GM18517 (cell line): ENCODE data around the gene SCN8A.

Experiments used
- ATAC-seq: cut with Tn5 transposase; IDR thresholded peaks from one replicate; pipeline ENCODE4 v1.9.1; 2021; ENCODE audit warnings: mild to moderate bottlenecking, moderate library complexity; ENCODE audit not compliant: unreplicated experiment

The SCN8A gene

GRCh38 chr12:51847643-51848325 is 256.8 kb downstream of the SCN8A start:
- no peak for ATAC-seq

GRCh38 chr12:51848326-51848727 is 257.3 kb downstream of the SCN8A start, which contains the start of gene FIGNL2:
Gene FIGNL2, minus strand, starts transcription at chr12:51848718. Its CDS starts 26,305 bp downstream, at chr12:51822413.
- no peak for ATAC-seq

GRCh38 chr12:51848841-51849735 is 258.1 kb downstream of the SCN8A start:
- ATAC-seq: no peak

- no peak for ATAC-seq
These were observed 259.3 kb downstream of the SCN8A start for GRCh38 chr12:51850081-51850964.

GRCh38 chr12:51850965-51851299 is 259.9 kb downstream of the SCN8A start:
- ATAC-seq: no peak

GRCh38 chr12:51851413-51852124 is 260.5 kb downstream of the SCN8A start:
- ATAC-seq: no peak

- ATAC-seq: no peak
These were observed 261.5 kb downstream of the SCN8A start for GRCh38 chr12:51852404-51853137.

GRCh38 chr12:51855586-51856428 is 264.8 kb downstream of the SCN8A start:
- no peak for ATAC-seq

GRCh38 chr12:51860986-51861385 is 270.0 kb downstream of the SCN8A start:
- no peak for ATAC-seq
